ENCODE measurements around the gene NUP160.
"Not testable (repeated sequence)": the region's sequence is repeated elsewhere in the genome, so short reads cannot be mapped to it uniquely, and the experiment has no call there.

The NUP160 gene
- long read RNA-seq, donor 1, full-length matches to known transcripts: 5 of 5 reads
- long read RNA-seq, donor 1, partial matches to known transcripts: 0 of 5 reads
- long read RNA-seq, donor 1, other reads (novel, unspliced or antisense): 0 of 5 reads
- long read RNA-seq, donor 2, full-length matches to known transcripts: 9 of 9 reads
- long read RNA-seq, donor 2, partial matches to known transcripts: 0 of 9 reads
- long read RNA-seq, donor 2, other reads (novel, unspliced or antisense): 0 of 9 reads
- long read RNA-seq, donor 3, full-length matches to known transcripts: 3 of 3 reads
- long read RNA-seq, donor 3, partial matches to known transcripts: 0 of 3 reads
- long read RNA-seq, donor 3, other reads (novel, unspliced or antisense): 0 of 3 reads
- long read RNA-seq, donor 4, full-length matches to known transcripts: 8 of 18 reads
- long read RNA-seq, donor 4, partial matches to known transcripts: 10 of 18 reads
- long read RNA-seq, donor 4, other reads (novel, unspliced or antisense): 0 of 18 reads
- long read RNA-seq, donor 5, full-length matches to known transcripts: 1 of 1 reads
- long read RNA-seq, donor 5, partial matches to known transcripts: 0 of 1 reads
- long read RNA-seq, donor 5, other reads (novel, unspliced or antisense): 0 of 1 reads
- long read RNA-seq, donor 6, full-length matches to known transcripts: 3 of 9 reads
- long read RNA-seq, donor 6, partial matches to known transcripts: 6 of 9 reads
- long read RNA-seq, donor 6, other reads (novel, unspliced or antisense): 0 of 9 reads
- long read RNA-seq, donor 7, full-length matches to known transcripts: 3 of 16 reads
- long read RNA-seq, donor 7, partial matches to known transcripts: 13 of 16 reads
- long read RNA-seq, donor 7, other reads (novel, unspliced or antisense): 0 of 16 reads
- long read RNA-seq, donor 8, full-length matches to known transcripts: 5 of 5 reads
- long read RNA-seq, donor 8, partial matches to known transcripts: 0 of 5 reads
- long read RNA-seq, donor 8, other reads (novel, unspliced or antisense): 0 of 5 reads

GRCh38 chr11:47847892-47848699 is at the start of gene NUP160:
TSS of gene NUP160 (minus strand) at chr11:47848350. CDS start at chr11:47848318, 32 bp downstream.
- peak; percentile 99 for DNase-seq

GRCh38 chr11:47896199-47896598 is 48.0 kb upstream of the NUP160 start:
- no peak for DNase-seq

GRCh38 chr11:47895035-47895434 is 46.9 kb upstream of the NUP160 start:
- no peak for DNase-seq

GRCh38 chr11:47892546-47893276 is 44.6 kb upstream of the NUP160 start:
- DNase-seq: not testable (repeated sequence)

- no peak for DNase-seq
Measured at GRCh38 chr11:47891886-47892285, 43.7 kb upstream of the NUP160 start.

- DNase-seq: no peak
Measured at GRCh38 chr11:47889714-47890441, 41.7 kb upstream of the NUP160 start.

GRCh38 chr11:47887910-47888569 is 39.9 kb upstream of the NUP160 start:
- no peak for DNase-seq

- DNase-seq: no peak
Measured at GRCh38 chr11:47886096-47886495, 37.9 kb upstream of the NUP160 start.

- DNase-seq: not testable (repeated sequence)
Measured at GRCh38 chr11:47882437-47882836, 34.3 kb upstream of the NUP160 start.

GRCh38 chr11:47881145-47881544 is 33.0 kb upstream of the NUP160 start:
- no peak for DNase-seq

- DNase-seq: no peak
Measured at GRCh38 chr11:47879259-47880158, 31.4 kb upstream of the NUP160 start.

- DNase-seq: not testable (repeated sequence)
Measured at GRCh38 chr11:47875858-47876257, 27.7 kb upstream of the NUP160 start.

GRCh38 chr11:47870404-47870803 is 22.3 kb upstream of the NUP160 start:
- no peak for DNase-seq

- DNase-seq: no peak
Measured at GRCh38 chr11:47869544-47870393, 21.6 kb upstream of the NUP160 start.

GRCh38 chr11:47867823-47868222 is 19.7 kb upstream of the NUP160 start:
- DNase-seq: no peak

- not testable (repeated sequence) for DNase-seq
Measured at GRCh38 chr11:47866892-47867291, 18.7 kb upstream of the NUP160 start.

- no peak for DNase-seq
Measured at GRCh38 chr11:47864901-47865300, 16.8 kb upstream of the NUP160 start.

GRCh38 chr11:47863898-47864430 is 15.8 kb upstream of the NUP160 start:
- DNase-seq: no peak
